Gastrocnemius medialis (tissue), 4 donors: ENCODE data around the gene ITPR2. TPM values are rescaled to one million over a fixed set of nuclear protein-coding genes. Genes with fewer than 3 reads are reported as not detected.

ENCODE experiments used
- ATAC-seq, 2 donors: fragments of 150-250 bp; one replicate each; pipeline ENCODE4 v1.9.1; 2016
- DNase-seq, 2 donors: peaks; one replicate each; pipeline ENCODE4 v3.0.0-alpha.2; 2019
- H3K27ac ChIP-seq, 4 donors: fragments of 200-600 bp; sonication (generic); 1 replicate in 1 of 4; 2 replicates in 3 of 4; pipeline ENCODE4 v1.5.1; 2016 to 2018; ENCODE audit warnings: mild to moderate bottlenecking in 2 of 4, moderate library complexity in 1 of 4
- H3K27me3 ChIP-seq, 3 donors: fragments of 200-600 bp; sonication (generic) in 2 of 3; 1 replicate in 1 of 3; 2 replicates in 2 of 3; pipeline versions ENCODE4 v1.5.1 to v1.6.0; 2016 to 2019; ENCODE audit warnings: mild to moderate bottlenecking in 1 of 3, moderate library complexity in 1 of 3
- H3K36me3 ChIP-seq, 2 donors: fragments of 200-600 bp; sonication (generic) in 1 of 2; one replicate each; pipeline ENCODE4 v1.5.1; 2017 to 2018
- H3K4me1 ChIP-seq, 2 donors: fragments of 200-600 bp; sonication (generic) in 1 of 2; one replicate each; pipeline ENCODE4 v1.5.1; 2016 to 2017; ENCODE audit warnings: mild to moderate bottlenecking in 2 of 2
- H3K4me3 ChIP-seq, 4 donors: fragments of 200-600 bp; sonication (generic) in 3 of 4; 1 replicate in 1 of 4; 2 replicates in 3 of 4; pipeline ENCODE4 v1.5.1; 2016 to 2019; ENCODE audit warnings: mild to moderate bottlenecking in 2 of 4
- H3K9me3 ChIP-seq, 3 donors: fragments of 200-600 bp; sonication (generic) in 2 of 3; 1 replicate in 1 of 3; 2 replicates in 2 of 3; pipeline ENCODE4 v1.5.1; 2016 to 2019
- CTCF ChIP-seq, 5 experiments: fragments of 450-650 bp in 3 of 5; fragments of 200-600 bp in 2 of 5; sonication (generic) in 2 of 5; IDR thresholded peaks in 4 of 5; conservative IDR thresholded peaks in 1 of 5; 1 replicate in 4 of 5; 2 replicates in 1 of 5; pipeline ENCODE4 v1.5.1; 2016 to 2019; ENCODE audit warnings: antibody characterized with exemption in 5 of 5, mild to moderate bottlenecking in 3 of 5, moderate library complexity in 3 of 5
- POLR2A ChIP-seq, 2 donors: fragments of 450-650 bp; IDR thresholded peaks; one replicate each; pipeline ENCODE4 v1.6.1; 2017; ENCODE audit warnings: antibody characterized with exemption in 2 of 2, mild to moderate bottlenecking in 2 of 2, moderate library complexity in 2 of 2
- in situ Hi-C, 4 donors: fragments of 200-750 bp; cut with MboI; loops; one replicate each; pipeline versions ENCODE4 v1.15.0 to v1.8.0; 2017; ENCODE audit warnings: low sequenced_read_pairs in 4 of 4
- intact Hi-C: fragments of 100-400 bp; cut with DNase I; formaldehyde crosslinking; loops from one replicate; pipeline ENCODE4 v1.15.1; 2023; ENCODE audit warnings: low total_unique reads
- total RNA-seq, 4 donors: library from RNA; depleted of rRNA; stranded (reverse); fragments of >200 nt; gene quantifications; one replicate each; pipeline versions ENCODE4 v1.1.0 to v1.2.3, GENCODE V29; 2016

ITPR2 gene
- total RNA-seq, 4 donors from 2014 or later, result 3.8 to 23.8 (median 4.1) TPM

- no peaks in the 10 kb centered on the region for H3K4me1 ChIP-seq
- in situ Hi-C loops, result no loop called here
- ATAC-seq (peak in 1 of 2 donors; percentile 44), DNase-seq (no peak)
- no peaks in the 10 kb centered on the region for H3K27me3 ChIP-seq
- TF ChIP-seq CTCF (IDR thresholded peaks at IDR 0.05 in 4 of 5, conservative IDR thresholded peaks at IDR 0.05 in 1 of 5) (no peak), POLR2A (IDR thresholded peaks at IDR 0.05) (no peak)
- H3K36me3 ChIP-seq, result no peaks in the 10 kb centered on the region
- no peaks in the 10 kb centered on the region for H3K9me3 ChIP-seq
- no peak overlapping the region for H3K4me3 ChIP-seq
- H3K27ac ChIP-seq, result no peak overlapping the region
- intact Hi-C loops, result no loop called here
Observed at GRCh38 chr12:26514364-26514763, 318.6 kb downstream of the ITPR2 start.

GRCh38 chr12:26513363-26514043 lies 319.5 kb downstream of the ITPR2 start:
- no peaks in the 10 kb centered on the region for H3K4me1 ChIP-seq
- DNase-seq (no peak), ATAC-seq (no peak)
- H3K27me3 ChIP-seq, result no peaks in the 10 kb centered on the region
- no peaks in the 10 kb centered on the region for H3K9me3 ChIP-seq
- TF ChIP-seq CTCF (IDR thresholded peaks at IDR 0.05 in 4 of 5, conservative IDR thresholded peaks at IDR 0.05 in 1 of 5) (no peak), POLR2A (IDR thresholded peaks at IDR 0.05) (no peak)
- no peak overlapping the region for H3K4me3 ChIP-seq
- H3K36me3 ChIP-seq, result no peaks in the 10 kb centered on the region
- intact Hi-C loops, result no loop called here
- in situ Hi-C loops, result no loop called here
- no peak overlapping the region for H3K27ac ChIP-seq

- H3K36me3 ChIP-seq, result no peaks in the 10 kb centered on the region
- ATAC-seq (no peak), DNase-seq (no peak)
- no peaks in the 10 kb centered on the region for H3K9me3 ChIP-seq
- TF ChIP-seq POLR2A (IDR thresholded peaks at IDR 0.05) (no peak), CTCF (IDR thresholded peaks at IDR 0.05 in 4 of 5, conservative IDR thresholded peaks at IDR 0.05 in 1 of 5) (no peak)
- in situ Hi-C loops (no loop called here), intact Hi-C loops (no loop called here)
- no peaks in the 10 kb centered on the region for H3K27me3 ChIP-seq
- no peak overlapping the region for H3K4me3 ChIP-seq
- no peak overlapping the region for H3K27ac ChIP-seq
- no peaks in the 10 kb centered on the region for H3K4me1 ChIP-seq
Observed at GRCh38 chr12:26512213-26512612, 320.8 kb downstream of the ITPR2 start.

- Histone ChIP-seq H3K9me3 (no peaks in the 10 kb centered on the region), H3K27me3 (no peaks in the 10 kb centered on the region), H3K27ac (no peak overlapping the region), H3K36me3 (no peaks in the 10 kb centered on the region), H3K4me1 (no peaks in the 10 kb centered on the region), H3K4me3 (no peak overlapping the region)
- intact Hi-C loops (no loop called here), in situ Hi-C loops (no loop called here)
- ATAC-seq (no peak), DNase-seq (no peak)
- TF ChIP-seq POLR2A (IDR thresholded peaks at IDR 0.05) (no peak), CTCF (IDR thresholded peaks at IDR 0.05 in 4 of 5, conservative IDR thresholded peaks at IDR 0.05 in 1 of 5) (no peak)
Observed at GRCh38 chr12:26510354-26510674, 322.7 kb downstream of the ITPR2 start.

GRCh38 chr12:26507613-26508012 lies 325.4 kb downstream of the ITPR2 start:
- no peaks in the 10 kb centered on the region for H3K9me3 ChIP-seq
- intact Hi-C loops, result no loop called here
- TF ChIP-seq POLR2A (IDR thresholded peaks at IDR 0.05) (no peak), CTCF (IDR thresholded peaks at IDR 0.05 in 4 of 5, conservative IDR thresholded peaks at IDR 0.05 in 1 of 5) (no peak)
- H3K4me3 ChIP-seq, result no peak overlapping the region
- no peaks in the 10 kb centered on the region for H3K36me3 ChIP-seq
- no peak overlapping the region for H3K27ac ChIP-seq
- no peaks in the 10 kb centered on the region for H3K4me1 ChIP-seq
- in situ Hi-C loops, result no loop called here
- no peaks in the 10 kb centered on the region for H3K27me3 ChIP-seq
- ATAC-seq (no peak), DNase-seq (no peak)
